ENCODE measurements around the gene HNF1B.
"Not testable (repeated sequence)": the region's sequence is repeated elsewhere in the genome, so short reads cannot be mapped to it uniquely, and the experiment has no call there.

HNF1B gene

GRCh38 chr17:37744961-37745800 lies at the start of gene HNF1B:
Gene HNF1B (minus strand): TSS chr17:37745059. CDS start chr17:37744884, 175 bp downstream.
- DNase-seq (ENCODE audit: low read depth in 1 of 2, low spot score in 1 of 2) = no peak

- DNase-seq (ENCODE audit: low read depth in 1 of 2, low spot score in 1 of 2) = no peak
Observed at GRCh38 chr17:37792787-37793186, 47.9 kb upstream of the HNF1B start.

- no peak for DNase-seq (ENCODE audit: low read depth in 1 of 2, low spot score in 1 of 2)
Observed at GRCh38 chr17:37791447-37792399, 46.9 kb upstream of the HNF1B start.

GRCh38 chr17:37789771-37790541 lies 45.1 kb upstream of the HNF1B start:
- no peak for DNase-seq (ENCODE audit: low read depth in 1 of 2, low spot score in 1 of 2)

GRCh38 chr17:37789021-37789565 lies 44.2 kb upstream of the HNF1B start:
- no peak for DNase-seq (ENCODE audit: low read depth in 1 of 2, low spot score in 1 of 2)

- DNase-seq (ENCODE audit: low read depth in 1 of 2, low spot score in 1 of 2) = no peak
Observed at GRCh38 chr17:37788526-37788925, 43.7 kb upstream of the HNF1B start.

GRCh38 chr17:37787055-37787757 lies 42.3 kb upstream of the HNF1B start:
- no peak for DNase-seq (ENCODE audit: low read depth in 1 of 2, low spot score in 1 of 2)

- DNase-seq (ENCODE audit: low read depth in 1 of 2, low spot score in 1 of 2) = no peak
Observed at GRCh38 chr17:37786481-37786880, 41.6 kb upstream of the HNF1B start.

- not testable (repeated sequence) for DNase-seq (ENCODE audit: low read depth in 1 of 2, low spot score in 1 of 2)
Observed at GRCh38 chr17:37782460-37782859, 37.6 kb upstream of the HNF1B start.

GRCh38 chr17:37781451-37781850 lies 36.6 kb upstream of the HNF1B start:
- no peak for DNase-seq (ENCODE audit: low read depth in 1 of 2, low spot score in 1 of 2)

- DNase-seq (ENCODE audit: low read depth in 1 of 2, low spot score in 1 of 2) = no peak
Observed at GRCh38 chr17:37779554-37779953, 34.7 kb upstream of the HNF1B start.

GRCh38 chr17:37774504-37774903 lies 29.6 kb upstream of the HNF1B start:
- no peak for DNase-seq (ENCODE audit: low read depth in 1 of 2, low spot score in 1 of 2)

- DNase-seq (ENCODE audit: low read depth in 1 of 2, low spot score in 1 of 2) = no peak
Observed at GRCh38 chr17:37772982-37773381, 28.1 kb upstream of the HNF1B start.

- DNase-seq (ENCODE audit: low read depth in 1 of 2, low spot score in 1 of 2) = peak in 1 of 2 donors; percentile 13
Observed at GRCh38 chr17:37770631-37771518, 26.0 kb upstream of the HNF1B start.

GRCh38 chr17:37769050-37769449 lies 24.2 kb upstream of the HNF1B start:
- no peak for DNase-seq (ENCODE audit: low read depth in 1 of 2, low spot score in 1 of 2)

- DNase-seq (ENCODE audit: low read depth in 1 of 2, low spot score in 1 of 2) = no peak
Observed at GRCh38 chr17:37768438-37768837, 23.6 kb upstream of the HNF1B start.

GRCh38 chr17:37766971-37767370 lies 22.1 kb upstream of the HNF1B start:
- DNase-seq (ENCODE audit: low read depth in 1 of 2, low spot score in 1 of 2) = no peak

GRCh38 chr17:37764383-37764782 lies 19.5 kb upstream of the HNF1B start:
- DNase-seq (ENCODE audit: low read depth in 1 of 2, low spot score in 1 of 2) = no peak

- no peak for DNase-seq (ENCODE audit: low read depth in 1 of 2, low spot score in 1 of 2)
Observed at GRCh38 chr17:37762666-37763065, 17.8 kb upstream of the HNF1B start.

All from stimulated activated CD4-positive, alpha-beta T cell treated with anti-CD3 and anti-CD28 coated beads, Interleukin-15, amount 100 ng/mL, for 1 hour (primary cell).